GM21737 (cell line): ENCODE measurements around the gene EML1.

Source experiments
- ATAC-seq: cut with Tn5 transposase; IDR thresholded peaks from one replicate; pipeline ENCODE4 v1.9.1; 2021; ENCODE audit warnings: mild to moderate bottlenecking, moderate library complexity; ENCODE audit not compliant: unreplicated experiment

EML1 gene

DNA sequence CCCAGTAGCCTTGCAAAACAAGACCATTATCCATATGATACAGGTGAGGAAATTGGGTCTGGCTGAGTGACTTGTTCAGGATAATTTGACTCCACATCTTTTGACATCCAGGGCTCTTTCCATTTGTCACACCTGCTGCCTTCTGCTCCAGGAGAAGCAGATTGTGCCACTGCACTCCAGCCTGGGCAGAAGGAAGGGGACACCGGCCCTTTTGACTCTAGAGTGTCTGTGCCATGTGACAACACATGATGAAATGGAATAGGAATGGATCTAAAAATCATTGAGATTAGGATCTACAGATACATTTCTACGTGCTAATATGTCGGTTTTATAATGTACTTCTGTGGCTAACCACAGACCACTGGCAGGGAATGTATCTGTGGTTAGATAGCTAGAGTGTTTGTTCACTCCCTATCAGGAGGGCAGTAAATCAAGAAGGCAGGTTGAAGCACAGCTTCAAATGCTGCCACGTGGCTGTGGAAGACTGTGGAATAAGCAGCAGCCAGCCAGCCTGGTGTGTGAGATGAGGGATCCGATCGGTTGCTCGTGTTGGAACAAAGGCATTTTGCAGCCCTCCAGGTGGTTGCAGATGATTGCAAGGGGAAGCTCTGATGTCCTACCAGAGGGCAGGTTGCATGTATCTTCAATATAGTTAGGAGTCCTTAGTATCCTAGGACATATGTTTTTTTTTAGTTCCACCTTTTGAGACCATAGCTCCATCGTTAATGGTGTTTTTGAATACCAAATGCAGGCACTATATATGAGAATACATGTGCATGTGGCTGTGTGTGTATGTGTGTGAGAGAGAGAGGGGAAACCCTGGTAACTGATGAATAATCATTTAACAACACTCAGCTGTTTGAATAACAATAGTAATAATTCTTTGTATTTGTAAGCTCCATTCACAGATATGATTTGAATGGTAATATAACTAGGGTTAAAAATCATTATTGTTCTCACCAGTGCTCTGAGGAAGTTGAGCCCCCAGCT, 28.6 kb downstream of the EML1 start:
- ATAC-seq: no peak

DNA sequence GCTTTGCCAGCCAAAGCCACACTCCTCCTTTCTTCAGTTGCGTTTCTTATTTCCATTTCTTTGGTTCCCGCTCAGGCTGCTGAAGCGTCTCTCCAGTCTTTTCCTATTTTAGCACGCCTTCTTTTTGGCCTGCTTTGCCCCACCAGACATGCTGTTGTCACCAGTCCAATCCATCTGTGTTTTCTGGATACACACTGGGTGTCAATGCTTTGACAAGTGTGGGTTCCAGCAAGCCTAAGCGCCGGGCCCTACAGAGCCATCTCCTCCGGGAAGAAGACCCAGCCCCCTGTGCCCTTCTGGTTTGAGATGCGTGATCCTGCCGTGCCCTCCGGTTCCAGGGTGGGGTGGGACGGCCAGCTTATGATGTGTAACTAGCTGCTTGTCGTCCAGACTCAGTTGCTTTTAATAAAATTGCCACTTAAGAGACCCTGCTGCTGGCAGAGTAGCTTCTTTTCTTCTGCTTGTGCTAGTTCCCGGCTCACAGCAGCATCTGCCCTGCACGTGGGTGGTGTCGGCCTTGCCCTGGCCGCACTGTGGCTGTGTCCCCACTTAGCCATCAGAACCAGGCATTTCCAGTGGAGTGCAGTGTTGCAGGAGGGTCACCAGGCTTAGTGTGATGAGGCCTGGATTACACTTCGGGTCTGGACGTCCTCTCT, 29.7 kb downstream of the EML1 start:
- no peak for ATAC-seq

- no peak for ATAC-seq
Measured at GRCh38 chr14:99824776-99825175, 31.6 kb downstream of the EML1 start.

DNA sequence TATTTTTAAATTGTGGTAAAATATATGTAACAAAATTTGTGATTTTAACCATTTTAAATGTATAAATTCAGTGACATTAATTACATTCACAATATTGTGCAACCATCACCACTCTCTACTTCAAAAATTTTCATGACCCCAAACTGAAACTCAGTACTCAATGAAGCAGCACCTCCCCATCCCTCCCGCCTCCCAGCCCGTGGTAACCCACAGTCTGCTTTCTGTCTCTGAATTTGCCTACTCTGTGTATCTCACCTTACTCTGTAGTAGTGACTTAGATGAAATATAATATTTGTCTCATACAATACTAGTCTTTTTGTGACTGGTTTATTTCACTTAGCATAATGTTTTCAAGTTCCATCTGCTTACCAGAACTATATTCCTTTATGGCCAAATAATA, 36.2 kb downstream of the EML1 start:
- ATAC-seq: no peak

GRCh38 chr14:99831303-99831702, 38.1 kb downstream of the EML1 start:
- ATAC-seq: no peak

DNA sequence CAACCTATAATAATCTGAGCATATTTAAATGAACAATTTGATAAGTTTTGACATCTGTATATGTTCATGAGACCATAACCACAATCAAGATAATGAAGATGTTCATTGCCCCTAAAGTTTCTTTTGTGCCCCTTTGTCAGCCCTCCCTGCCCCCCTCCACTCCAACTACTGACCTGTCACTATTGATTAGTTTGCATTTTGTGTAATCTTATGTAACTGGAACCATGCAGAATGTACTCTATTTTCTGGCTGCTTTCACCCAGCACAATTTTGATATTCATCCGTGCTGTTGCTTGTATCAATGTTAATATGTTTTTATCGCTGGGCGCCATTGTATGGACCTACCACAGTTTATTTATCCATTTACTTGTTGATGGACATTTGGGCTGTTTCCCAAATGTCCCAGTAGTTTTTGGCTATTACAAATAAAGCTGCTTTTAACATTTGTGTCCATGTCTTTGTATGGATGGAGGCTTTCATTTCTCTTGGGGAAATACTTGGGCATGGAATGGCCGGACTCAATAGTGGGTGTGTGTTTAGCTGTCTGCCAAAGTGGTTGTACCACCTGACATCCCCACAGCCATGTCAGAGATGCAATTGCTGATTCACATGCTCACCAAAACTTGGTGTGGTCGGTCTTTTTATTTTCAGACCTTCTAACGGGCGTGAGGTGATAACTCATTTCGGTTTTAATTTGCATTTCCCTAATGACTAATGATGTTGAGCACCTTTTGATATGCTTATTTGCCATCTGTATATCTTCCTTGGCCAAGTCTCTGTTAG, 38.9 kb downstream of the EML1 start:
- ATAC-seq: no peak

DNA sequence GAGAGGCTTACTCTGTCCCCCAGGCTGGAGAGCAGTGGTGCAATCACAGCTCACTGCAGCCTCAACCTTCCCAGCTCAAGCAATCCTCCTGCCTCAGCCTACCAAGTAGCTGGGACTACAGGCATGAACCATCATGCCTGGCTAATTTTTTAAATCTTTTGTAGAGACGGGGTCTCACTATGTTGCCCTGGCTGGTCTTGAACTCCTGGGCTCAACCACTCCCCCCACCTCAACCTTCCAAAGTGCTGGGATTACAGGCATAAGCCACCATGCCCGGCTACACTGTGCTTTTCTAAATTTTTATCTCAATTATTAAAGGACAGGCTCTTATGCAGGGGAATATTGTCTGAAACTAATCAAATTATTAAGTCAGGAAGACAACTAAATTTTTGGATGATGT, 44.6 kb downstream of the EML1 start:
- no peak for ATAC-seq

DNA sequence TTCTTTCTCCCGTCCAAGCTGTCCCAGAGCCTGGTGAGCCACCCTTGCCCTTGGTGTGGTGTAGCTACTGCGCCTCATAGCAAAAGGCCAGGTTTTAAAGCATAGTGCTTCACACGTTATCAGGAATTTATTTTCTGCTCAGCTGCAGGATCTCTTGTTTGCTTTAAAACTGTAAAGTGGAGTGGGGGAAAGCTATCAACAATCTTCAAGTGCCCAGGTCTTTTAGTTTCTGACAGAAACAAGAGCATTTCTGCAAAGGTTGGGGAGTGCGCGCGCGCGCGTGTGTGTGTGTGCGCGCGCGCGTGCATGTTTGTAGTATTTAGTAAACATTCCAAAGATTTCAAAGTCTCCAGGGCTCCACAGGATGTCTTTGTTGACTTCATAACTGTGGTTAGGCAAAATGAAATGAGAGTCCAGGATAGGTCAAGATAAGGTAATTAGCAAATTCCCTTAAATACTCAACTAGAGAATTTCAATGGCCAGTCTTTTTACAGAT, 45.5 kb downstream of the EML1 start:
- ATAC-seq: no peak

GRCh38 chr14:99839696-99840095, 46.5 kb downstream of the EML1 start:
- ATAC-seq: no peak

- ATAC-seq: no peak
Measured at GRCh38 chr14:99840265-99840664, 47.1 kb downstream of the EML1 start.

DNA sequence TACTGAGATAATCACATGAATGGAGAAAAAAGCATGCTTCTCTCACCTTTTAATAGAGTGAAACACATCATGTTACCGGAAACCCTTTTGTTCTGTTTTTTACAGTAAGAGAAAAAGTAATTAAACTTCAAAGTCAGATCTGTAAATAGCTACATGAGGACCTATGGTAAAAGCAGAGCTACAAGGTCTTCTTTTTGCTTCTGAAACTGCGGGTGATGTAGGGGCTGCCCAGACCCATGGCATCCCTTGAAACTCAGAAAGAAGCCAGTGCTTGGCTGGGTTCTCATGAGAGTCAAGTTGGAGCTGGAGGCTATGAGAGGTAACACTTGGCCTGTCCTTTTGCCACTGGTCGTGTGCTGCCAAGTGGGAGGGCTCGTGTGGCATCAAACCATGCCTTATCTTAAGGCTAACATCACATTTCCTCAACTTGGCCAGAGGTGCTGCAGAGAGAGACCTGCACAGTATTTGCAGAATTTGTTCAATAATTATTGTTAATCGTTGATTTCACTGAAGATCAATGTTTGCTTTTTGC, 47.6 kb downstream of the EML1 start:
- no peak for ATAC-seq

DNA sequence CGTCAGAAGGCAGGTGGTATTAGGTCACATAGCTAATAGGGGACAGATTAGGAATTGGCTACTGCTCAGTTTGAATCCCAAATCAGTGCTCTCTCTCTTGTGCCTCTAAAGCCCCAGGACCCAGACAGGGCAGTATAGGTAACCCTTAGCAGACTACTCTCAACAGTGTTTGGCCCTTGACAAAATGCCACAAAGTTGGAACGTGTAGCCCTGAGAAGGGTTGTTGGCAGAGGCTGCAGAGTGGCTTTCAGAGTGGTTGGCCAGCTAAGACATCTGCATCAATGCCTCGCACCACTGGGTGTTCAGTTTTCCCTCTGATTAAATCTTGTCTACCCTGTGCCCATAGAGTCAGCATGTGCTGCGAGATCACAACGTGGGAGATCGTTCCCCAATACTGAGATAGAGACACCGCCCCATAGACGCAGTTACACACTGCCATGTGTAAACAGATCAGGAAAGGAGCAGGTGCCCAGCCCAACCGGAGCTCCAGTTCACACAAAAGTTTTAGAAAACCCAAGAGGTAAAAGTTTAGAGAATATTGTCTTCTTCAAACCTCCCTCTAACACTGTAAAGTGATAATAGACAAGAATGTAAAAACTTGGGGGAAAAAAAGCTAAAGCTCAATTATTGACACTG, 48.3 kb downstream of the EML1 start:
- no peak for ATAC-seq

DNA sequence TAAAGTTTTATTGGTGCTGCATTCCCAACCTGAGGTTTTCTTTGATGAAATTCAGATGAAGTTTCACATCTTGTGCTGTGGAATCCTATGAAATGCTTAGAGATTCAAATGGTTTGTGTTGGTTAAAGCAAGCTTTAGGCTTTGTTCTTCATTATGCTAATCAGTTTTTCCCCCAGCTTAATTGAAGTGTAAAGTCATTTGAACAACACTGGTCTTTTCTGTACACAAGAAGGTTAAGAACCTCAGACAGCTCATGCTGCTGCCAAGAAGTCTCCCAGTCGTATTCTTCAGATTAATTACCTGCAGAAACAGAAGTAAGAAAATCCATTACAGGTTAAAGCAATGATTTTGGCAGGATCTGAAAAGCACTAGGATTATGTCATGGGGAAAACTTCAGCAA, 48.9 kb downstream of the EML1 start:
- no peak for ATAC-seq

DNA sequence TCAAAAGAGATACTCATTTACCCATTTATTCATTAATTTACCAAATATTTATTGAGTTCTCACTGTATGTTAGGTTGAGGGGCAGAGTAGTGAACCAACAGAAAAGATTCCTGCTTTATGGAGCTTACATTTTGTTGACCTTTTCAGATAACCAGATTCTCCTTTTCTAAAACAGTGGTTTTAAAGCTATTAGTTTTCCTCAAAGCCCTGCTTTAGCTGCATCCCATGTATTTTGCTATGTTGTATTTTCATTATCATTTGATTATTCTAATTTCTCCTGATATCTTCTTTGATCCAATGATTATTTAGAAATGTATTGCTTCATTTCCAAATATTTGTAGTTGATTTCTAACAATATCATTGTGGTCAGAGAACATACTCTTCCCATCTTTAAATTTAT, 53.6 kb downstream of the EML1 start:
- ATAC-seq: no peak

GRCh38 chr14:99850709-99851108, 57.5 kb downstream of the EML1 start:
- no peak for ATAC-seq

GRCh38 chr14:99852578-99852977, 59.4 kb downstream of the EML1 start:
- no peak for ATAC-seq

DNA sequence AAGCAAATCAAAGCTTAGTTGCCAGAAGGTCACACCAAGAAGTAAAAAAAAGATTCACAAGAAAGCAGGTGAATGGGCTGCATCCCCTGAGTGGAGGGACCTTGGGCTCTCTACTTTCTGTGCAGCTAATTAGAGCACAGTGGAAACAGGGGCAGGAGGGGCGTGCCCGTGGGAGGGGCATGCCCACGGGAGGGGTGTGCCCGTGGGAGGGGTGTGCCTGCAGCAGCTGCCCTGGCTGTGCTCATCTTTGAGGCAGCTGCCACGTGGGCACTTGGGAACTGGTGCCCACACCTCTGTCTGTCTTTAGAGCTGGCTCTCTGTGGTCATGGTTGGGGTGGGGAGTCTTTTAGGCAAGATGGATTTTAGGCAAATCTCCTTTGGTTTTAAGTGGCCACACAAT, 60.0 kb downstream of the EML1 start:
- no peak for ATAC-seq

- no peak for ATAC-seq
Measured at GRCh38 chr14:99854831-99855230, 61.6 kb downstream of the EML1 start.

- ATAC-seq: no peak
Measured at GRCh38 chr14:99855271-99855670, 62.1 kb downstream of the EML1 start.

DNA sequence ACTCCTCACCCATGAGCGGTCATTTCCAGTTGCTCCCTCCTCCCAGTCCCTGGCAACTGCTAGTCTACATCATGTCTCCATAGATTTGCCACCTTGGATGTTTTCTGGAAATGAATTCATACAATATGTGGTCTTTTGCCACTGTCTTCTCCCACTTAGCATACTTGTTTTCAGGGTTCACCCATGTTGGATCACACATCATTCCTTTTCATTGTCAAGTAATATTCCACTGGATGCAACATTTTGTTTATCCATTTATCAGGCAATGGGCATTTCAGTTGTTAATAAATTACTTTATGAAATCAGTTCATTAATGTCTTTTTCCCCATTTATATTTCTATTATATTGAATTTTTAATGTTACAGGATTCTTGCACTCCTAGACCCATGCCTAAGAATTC, 64.3 kb downstream of the EML1 start:
- ATAC-seq: no peak

DNA sequence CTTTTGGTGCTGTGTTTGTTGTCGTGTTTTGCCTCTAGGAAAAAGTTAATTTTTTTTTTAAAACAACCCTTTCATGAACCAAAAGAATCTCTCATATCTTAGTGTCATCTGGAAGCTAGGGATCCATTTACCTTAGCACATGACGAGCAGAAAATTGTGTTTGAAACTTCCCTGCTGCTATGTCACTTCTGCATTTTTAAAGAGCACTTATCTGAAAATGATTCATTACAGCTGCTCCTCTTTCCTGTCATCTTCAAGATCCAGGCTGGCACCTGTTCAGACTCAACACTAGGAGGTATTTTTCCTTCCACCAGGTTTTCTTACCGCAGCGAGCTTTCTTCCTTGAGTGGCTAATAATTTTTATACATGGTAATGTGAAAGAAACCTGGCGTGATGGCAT, 67.0 kb downstream of the EML1 start:
- no peak for ATAC-seq
